HG02642 (cell line): ENCODE results near the gene SEBOX.

ENCODE experiments used
- ATAC-seq: cut with Tn5 transposase; IDR thresholded peaks from one replicate; pipeline ENCODE4 v1.9.1; 2021; ENCODE audit warnings: mild to moderate bottlenecking; ENCODE audit not compliant: unreplicated experiment, poor library complexity

The SEBOX gene

GRCh38 chr17:28394337-28395116 is 29.5 kb upstream of the SEBOX start:
- no peak for ATAC-seq

DNA sequence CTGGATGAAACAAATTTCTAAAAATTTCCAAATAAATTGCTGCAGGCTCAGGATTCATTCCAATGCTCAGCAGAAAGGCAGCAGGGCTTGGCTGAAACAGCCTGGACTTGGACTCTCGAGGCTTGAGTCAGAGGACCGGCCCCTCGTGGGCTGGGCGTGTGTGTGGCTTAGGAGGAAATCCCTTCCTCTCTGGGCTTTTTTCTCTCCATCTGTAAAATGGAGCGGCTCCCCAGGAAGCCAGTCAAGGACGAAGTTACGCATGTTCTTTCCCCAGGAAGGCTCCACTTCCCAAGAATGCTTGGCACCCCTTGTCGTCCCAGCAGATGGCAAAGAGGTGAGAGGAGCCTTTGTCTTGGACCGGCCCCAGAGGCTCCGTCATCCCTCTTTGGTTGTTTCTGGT is 27.5 kb upstream of the SEBOX start:
- no peak for ATAC-seq

DNA sequence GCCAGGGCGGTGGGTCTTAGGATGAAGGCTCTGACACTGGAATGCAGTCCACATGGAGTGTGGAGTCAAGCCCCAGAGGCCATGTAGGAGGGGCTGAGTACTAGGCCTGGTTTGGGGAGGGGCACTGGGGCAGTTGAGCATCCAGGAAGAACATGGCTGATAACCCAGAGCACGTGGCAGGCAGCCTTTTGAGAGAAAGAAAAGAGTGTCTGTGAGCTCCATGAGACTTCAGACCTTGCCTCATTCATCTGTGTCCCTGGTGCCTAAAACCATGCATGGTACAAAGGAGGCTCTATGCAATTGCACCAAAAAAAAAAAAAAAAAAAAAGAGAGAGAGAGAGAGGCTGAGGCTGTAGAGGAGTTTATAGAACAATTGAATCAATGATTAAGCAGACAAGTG is 26.4 kb upstream of the SEBOX start:
- ATAC-seq = no peak

- ATAC-seq = no peak
These were observed 26.0 kb upstream of the SEBOX start for GRCh38 chr17:28390984-28391383.

DNA sequence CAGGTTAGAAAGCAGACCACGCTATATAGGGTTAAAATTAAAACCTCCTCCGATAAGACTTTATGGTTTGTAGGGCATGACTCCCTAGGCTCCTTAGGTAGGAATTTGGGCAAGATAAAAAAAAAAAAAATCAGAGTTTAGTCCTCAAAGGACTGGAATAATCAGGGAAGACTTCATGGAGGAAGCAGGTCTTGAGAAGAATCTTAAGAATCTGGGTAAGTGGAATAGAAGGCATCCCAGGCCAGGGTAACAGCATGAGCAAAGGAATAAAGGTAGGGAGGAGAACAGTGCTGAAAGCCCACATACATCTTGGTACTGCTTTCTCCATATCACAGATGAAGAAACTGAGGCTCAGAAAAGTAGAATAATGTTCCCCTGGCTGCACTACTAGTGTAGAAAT is 25.6 kb upstream of the SEBOX start:
- no peak for ATAC-seq

DNA sequence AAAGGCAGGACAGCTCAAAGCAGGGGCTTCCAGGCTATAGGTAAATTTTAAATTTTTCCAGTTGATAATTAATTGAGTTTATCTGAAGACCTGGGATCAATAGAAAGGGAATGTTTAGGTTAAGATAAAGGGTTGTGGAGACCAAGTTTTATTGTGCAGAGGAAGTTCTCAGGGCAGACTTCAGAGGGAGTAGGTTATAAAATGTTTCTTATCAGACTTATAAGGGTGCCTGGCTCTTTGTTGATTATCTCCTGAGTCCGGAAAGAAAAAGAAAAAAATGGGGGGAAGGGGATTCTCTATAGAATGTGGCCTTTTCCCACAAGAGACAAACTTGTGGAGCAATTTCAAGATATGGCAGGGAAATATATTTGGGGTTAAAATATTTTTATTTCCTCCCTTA is 25.1 kb upstream of the SEBOX start:
- ATAC-seq = no peak

DNA sequence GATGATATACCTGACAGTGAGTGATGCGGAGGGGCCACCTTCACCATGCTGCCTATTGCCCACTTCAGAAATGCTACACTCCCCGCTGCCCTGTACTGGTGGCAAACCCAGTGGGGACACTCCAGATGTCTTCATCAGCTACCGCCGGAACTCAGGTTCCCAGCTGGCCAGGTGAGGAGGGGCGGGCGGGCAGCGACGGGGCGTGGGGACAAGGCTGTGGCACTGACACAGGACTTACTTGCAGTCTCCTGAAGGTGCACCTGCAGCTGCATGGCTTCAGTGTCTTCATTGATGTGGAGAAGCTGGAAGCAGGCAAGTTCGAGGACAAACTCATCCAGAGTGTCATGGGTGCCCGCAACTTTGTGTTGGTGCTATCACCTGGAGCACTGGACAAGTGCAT is 23.1 kb upstream of the SEBOX start:
- ATAC-seq = no peak

GRCh38 chr17:28386391-28386790 is 21.4 kb upstream of the SEBOX start:
- no peak for ATAC-seq

- no peak for ATAC-seq
These were observed 20.4 kb upstream of the SEBOX start for GRCh38 chr17:28385406-28385805.

- ATAC-seq = peak; percentile 29
These were observed 20.0 kb upstream of the SEBOX start for GRCh38 chr17:28385037-28385400.

- ATAC-seq = peak; percentile 79
These were observed 19.5 kb upstream of the SEBOX start for GRCh38 chr17:28384281-28385036.

DNA sequence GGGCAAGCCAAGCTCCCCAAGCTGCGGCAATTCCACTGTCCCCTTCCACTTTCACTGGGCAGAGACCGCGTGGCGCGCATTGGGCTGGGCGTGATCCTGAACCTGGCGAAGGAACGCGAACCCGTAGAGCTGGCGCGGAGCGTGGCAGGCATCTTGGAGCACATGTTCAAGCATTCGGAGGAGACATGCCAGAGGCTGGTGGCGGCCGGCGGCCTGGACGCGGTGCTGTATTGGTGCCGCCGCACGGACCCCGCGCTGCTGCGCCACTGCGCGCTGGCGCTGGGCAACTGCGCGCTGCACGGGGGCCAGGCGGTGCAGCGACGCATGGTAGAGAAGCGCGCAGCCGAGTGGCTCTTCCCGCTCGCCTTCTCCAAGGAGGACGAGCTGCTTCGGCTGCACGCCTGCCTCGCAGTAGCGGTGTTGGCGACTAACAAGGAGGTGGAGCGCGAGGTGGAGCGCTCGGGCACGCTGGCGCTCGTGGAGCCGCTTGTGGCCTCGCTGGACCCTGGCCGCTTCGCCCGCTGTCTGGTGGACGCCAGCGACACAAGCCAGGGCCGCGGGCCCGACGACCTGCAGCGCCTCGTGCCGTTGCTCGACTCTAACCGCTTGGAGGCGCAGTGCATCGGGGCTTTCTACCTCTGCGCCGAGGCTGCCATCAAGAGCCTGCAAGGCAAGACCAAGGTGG is 16.3 kb upstream of the SEBOX start:
- no peak for ATAC-seq

DNA sequence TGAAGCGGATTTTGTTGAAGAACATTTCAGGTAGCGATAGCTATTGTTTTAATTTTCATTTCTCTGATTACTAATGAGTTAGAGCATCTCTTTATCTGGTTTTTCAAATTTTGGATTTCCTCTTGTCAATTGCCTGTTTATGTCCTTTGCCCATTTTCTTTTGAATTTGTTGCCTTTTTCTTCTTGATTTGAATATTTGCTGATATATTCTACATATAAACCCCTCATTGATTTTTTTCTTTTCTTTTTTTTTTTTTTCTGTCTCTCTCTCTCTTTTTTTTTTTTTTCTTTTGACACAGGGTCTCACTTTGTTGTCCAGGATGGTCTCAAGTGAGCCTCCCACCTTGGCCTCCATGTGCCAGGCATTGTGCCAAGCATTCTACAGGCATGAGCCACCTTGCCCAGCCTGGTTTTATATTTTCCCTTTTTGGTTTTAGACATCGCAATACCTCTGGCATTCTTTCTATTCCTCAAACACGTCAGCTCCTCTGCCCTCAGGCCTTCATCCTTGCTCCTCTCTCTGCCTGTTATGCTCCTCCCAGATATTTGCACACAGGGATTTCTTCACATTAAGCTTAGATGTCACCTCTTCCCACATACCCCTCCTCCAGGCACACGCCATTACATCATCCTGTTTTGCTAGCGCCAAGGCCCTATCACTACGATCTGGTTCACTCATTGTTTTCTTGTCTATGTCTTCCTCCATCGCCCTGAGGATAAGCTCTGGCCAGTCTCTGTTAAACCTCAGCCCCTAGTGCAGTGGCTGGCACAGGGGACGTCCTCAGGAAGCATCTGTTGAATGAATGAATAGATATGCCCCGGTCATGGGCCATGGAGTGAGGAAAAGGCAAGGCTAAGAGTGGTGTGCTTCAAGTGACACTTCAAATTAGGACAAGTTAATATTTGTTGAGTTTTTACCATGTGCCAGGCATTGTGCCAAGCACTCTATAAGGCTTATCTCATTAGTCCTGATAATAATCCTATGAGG is 15.1 kb upstream of the SEBOX start:
- no peak for ATAC-seq

DNA sequence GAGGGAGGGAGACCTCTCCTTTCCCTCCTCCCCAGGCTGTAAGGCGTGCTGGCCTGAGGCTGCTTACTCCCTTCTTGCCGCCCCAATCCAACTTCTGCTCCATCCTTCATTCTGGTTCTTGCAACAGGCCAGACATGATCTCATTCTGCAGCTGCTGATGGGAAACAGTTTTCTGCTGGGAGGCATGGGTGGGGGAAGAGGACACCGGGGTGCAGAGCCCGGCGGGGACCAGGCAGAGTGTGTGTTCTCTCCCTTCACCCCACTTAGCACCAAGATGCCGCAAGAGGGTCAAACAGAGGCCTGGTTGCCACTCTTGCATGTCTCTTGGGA is 7.9 kb upstream of the SEBOX start:
- no peak for ATAC-seq

GRCh38 chr17:28372203-28372944 is 7.4 kb upstream of the SEBOX start:
- peak; percentile 14 for ATAC-seq

GRCh38 chr17:28371245-28372202 is 6.5 kb upstream of the SEBOX start, which contains the start of gene SARM1:
TSS of gene SARM1 (plus strand) at chr17:28371694. CDS start at chr17:28372033, 339 bp downstream.
- peak; percentile 92 for ATAC-seq

DNA sequence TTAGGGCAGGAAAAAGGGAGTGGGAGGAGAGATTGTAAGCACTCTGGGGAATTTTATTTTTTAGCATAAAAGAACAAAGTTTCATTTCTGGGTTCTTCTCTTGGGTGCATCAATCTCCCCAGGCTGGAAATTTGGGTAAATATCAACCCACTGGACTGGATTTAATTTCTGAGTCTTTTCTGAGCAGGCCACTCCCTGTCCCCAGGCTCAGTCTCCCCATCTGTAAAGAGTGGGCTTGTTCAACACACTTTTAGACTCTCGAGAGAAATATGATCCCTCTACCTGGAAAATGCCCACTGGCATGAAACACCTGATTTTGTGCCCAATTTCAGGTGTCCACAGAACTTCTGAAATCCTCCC is 5.7 kb upstream of the SEBOX start:
- no peak for ATAC-seq

GRCh38 chr17:28370035-28370743 is 5.2 kb upstream of the SEBOX start, which contains the start of gene VTN:
TSS of gene VTN (minus strand) at chr17:28370307. CDS start at chr17:28370203, 104 bp downstream.
- no peak for ATAC-seq
